ENCODE results near the gene MAPK10. TPM values are rescaled to one million over a fixed set of nuclear protein-coding genes. Genes with fewer than 3 reads are reported as not detected.

Gene MAPK10
- total RNA-seq, 2 experiments from 2014 or later = 0.28 to 0.36 TPM

DNA sequence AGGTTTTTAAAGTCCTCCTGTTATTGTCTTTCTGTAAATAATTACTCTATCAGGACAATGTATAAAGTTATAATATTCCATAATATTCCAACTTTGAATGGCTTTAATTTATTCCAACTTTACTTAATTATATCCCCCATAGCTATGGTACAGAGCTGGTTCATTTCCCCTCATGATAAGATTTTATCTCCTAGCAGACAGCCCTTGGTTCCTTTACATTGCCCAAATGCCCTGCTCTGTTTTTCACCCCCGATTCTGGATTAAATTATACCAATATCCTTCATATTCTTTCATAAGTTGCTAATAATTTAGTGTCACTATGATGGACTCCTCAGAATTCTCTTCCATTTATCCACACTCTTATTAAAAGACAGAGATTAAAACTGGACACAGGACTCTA lies 340.5 kb downstream of the MAPK10 start:
- DNase-seq (no peak), ATAC-seq (ENCODE audit: poor library complexity) (no peak)
- no peak overlapping the region for H3K27ac ChIP-seq (ENCODE audit: low read depth in 1 of 2, low read length in 2 of 2)
- ChIA-PET CTCF (no interaction called here), POLR2A (no interaction called here)
- Mint-ChIP-seq H3K27ac (no peak overlapping the region), H3K36me3 (ENCODE audit: low read depth) (no peaks in the 10 kb centered on the region), H3K27me3 (no peaks in the 10 kb centered on the region), H3K9me3 (no peaks in the 10 kb centered on the region), H3K4me3 (no peak overlapping the region), H3K4me1 (ENCODE audit: low read depth) (no peaks in the 10 kb centered on the region)
- peaks cover 0 to 5% of the 10 kb centered on the region in 2 experiments for H3K9me3 ChIP-seq (ENCODE audit: control insufficient read depth in 1 of 2, insufficient read depth in 1 of 2, low read length in 2 of 2)
- TF ChIP-seq, protein P1, sequence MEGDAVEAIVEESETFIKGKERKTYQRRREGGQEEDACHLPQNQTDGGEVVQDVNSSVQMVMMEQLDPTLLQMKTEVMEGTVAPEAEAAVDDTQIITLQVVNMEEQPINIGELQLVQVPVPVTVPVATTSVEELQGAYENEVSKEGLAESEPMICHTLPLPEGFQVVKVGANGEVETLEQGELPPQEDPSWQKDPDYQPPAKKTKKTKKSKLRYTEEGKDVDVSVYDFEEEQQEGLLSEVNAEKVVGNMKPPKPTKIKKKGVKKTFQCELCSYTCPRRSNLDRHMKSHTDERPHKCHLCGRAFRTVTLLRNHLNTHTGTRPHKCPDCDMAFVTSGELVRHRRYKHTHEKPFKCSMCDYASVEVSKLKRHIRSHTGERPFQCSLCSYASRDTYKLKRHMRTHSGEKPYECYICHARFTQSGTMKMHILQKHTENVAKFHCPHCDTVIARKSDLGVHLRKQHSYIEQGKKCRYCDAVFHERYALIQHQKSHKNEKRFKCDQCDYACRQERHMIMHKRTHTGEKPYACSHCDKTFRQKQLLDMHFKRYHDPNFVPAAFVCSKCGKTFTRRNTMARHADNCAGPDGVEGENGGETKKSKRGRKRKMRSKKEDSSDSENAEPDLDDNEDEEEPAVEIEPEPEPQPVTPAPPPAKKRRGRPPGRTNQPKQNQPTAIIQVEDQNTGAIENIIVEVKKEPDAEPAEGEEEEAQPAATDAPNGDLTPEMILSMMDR (IDR thresholded peaks at IDR 0.05) = no peak
- no peak overlapping the region for H3K4me3 ChIP-seq (ENCODE audit: low read length)
- no peaks in the 10 kb centered on the region for H3K27me3 ChIP-seq (ENCODE audit: control insufficient read depth in 1 of 2, insufficient read depth in 2 of 2, low read length in 2 of 2)
- intact Hi-C loops (cut with DNase I, micrococcal nuclease) = no loop called here
- no peaks in the 10 kb centered on the region for H3K36me3 ChIP-seq (ENCODE audit: insufficient read depth, low read length)
- no peaks in the 10 kb centered on the region for H3K4me1 ChIP-seq (ENCODE audit: insufficient read depth, low read length)

DNA sequence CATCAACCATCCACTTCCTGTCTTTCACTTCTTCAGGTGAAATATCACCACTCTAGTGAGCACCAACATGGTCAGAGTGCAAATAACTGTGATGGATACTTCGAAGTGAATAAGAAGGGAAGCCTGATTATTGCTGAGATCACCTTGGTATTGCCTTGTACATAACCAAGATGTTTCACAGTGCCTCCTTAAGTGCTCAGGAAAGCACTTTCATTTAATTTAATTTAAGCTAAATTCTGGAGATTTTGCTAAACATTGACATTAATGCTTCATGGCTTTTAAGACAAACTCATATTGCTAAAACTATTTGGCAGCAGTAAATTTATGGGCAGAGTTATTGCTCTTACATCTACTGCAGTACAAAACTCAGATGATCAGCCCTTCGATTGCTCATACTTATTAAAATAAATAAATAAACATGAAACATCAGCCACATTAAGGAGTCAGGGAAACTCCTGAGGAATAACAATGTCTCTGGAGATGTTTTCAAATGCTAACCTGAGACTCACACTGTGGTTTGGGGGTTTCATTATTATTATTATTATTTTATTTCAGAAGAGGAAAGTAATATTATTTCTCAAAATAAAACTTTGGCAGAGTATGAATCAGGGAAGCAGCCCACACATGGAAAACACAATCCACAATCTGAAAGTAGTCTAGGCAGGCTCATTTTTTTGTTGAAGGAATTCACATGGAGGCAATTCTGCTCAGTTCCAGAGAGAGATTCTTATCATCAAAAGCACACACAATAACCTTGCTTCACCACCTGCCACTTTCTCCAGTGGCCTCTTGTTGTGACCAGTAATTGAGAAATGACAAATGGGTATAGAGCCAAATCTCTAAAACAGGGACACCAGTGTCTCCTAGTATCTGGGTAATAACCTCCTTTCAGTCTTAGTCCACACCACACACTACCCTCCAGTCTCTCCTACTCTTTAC lies 344.2 kb downstream of the MAPK10 start:
- H3K4me3 ChIP-seq (ENCODE audit: low read length) = no peak overlapping the region
- POLR2A ChIA-PET = interaction anchor here (1.1 kb wide), 1 partner anchor 19 kb away, joined by 3 read pairs; no protein-coding TSS in a partner anchor
- ATAC-seq (ENCODE audit: poor library complexity) (no peak), DNase-seq (no peak)
- H3K36me3 ChIP-seq (ENCODE audit: insufficient read depth, low read length) = no peaks in the 10 kb centered on the region
- H3K27me3 Mint-ChIP-seq = no peaks in the 10 kb centered on the region
- CTCF ChIA-PET = no interaction called here
- intact Hi-C loops (cut with DNase I, micrococcal nuclease) = no loop called here
- H3K9me3 Mint-ChIP-seq = no peaks in the 10 kb centered on the region
- no peak overlapping the region for H3K4me3 Mint-ChIP-seq
- no peaks in the 10 kb centered on the region for H3K36me3 Mint-ChIP-seq (ENCODE audit: low read depth)
- H3K9me3 ChIP-seq (ENCODE audit: control insufficient read depth in 1 of 2, insufficient read depth in 1 of 2, low read length in 2 of 2) = no peaks in the 10 kb centered on the region
- TF ChIP-seq, protein P1 (IDR thresholded peaks at IDR 0.05) = no peak
- no peaks in the 10 kb centered on the region for H3K4me1 Mint-ChIP-seq (ENCODE audit: low read depth)
- no peak overlapping the region for H3K27ac Mint-ChIP-seq
- H3K27me3 ChIP-seq (ENCODE audit: control insufficient read depth in 1 of 2, insufficient read depth in 2 of 2, low read length in 2 of 2) = no peaks in the 10 kb centered on the region
- no peak overlapping the region for H3K27ac ChIP-seq (ENCODE audit: low read depth in 1 of 2, low read length in 2 of 2)
- no peaks in the 10 kb centered on the region for H3K4me1 ChIP-seq (ENCODE audit: insufficient read depth, low read length)

DNA sequence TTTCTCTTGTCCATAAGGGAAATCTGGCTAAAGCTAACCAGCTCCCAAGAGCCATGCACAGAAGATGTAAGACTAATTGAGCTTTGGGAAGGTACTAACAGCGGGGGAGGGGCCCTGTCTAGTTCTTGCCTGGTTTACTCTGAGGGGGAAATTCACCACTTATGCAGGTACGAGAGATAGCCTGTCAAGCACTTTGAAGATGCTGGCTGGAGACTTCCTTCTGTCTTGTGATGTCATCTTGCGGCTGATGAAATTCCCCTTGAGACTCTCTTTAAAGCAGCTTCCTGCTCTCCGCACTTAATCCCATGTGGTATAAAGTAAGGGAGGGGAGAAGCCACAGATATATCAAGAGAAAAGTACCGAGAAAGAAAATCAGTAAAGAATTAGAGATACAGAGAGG lies 345.3 kb downstream of the MAPK10 start:
- Histone ChIP-seq H3K9me3 (ENCODE audit: control insufficient read depth in 1 of 2, insufficient read depth in 1 of 2, low read length in 2 of 2) (no peaks in the 10 kb centered on the region), H3K36me3 (ENCODE audit: insufficient read depth, low read length) (no peaks in the 10 kb centered on the region), H3K27ac (ENCODE audit: low read depth in 1 of 2, low read length in 2 of 2) (no peak overlapping the region), H3K4me1 (ENCODE audit: insufficient read depth, low read length) (no peaks in the 10 kb centered on the region), H3K4me3 (ENCODE audit: low read length) (no peak overlapping the region), H3K27me3 (ENCODE audit: control insufficient read depth in 1 of 2, insufficient read depth in 2 of 2, low read length in 2 of 2) (no peaks in the 10 kb centered on the region)
- Mint-ChIP-seq H3K4me3 (no peak overlapping the region), H3K4me1 (ENCODE audit: low read depth) (no peaks in the 10 kb centered on the region), H3K36me3 (ENCODE audit: low read depth) (no peaks in the 10 kb centered on the region), H3K27me3 (no peaks in the 10 kb centered on the region), H3K27ac (no peak overlapping the region), H3K9me3 (no peaks in the 10 kb centered on the region)
- ATAC-seq (ENCODE audit: poor library complexity) = no peak
- CTCF ChIA-PET = no interaction called here
- TF ChIP-seq, protein P1 (IDR thresholded peaks at IDR 0.05) = no peak
- DNase-seq = no peak
- intact Hi-C loops (cut with DNase I, micrococcal nuclease) = no loop called here
- POLR2A ChIA-PET = no interaction called here
